SJSA1 (cell line): ENCODE results near the gene BANP. TPM values are rescaled to one million over a fixed set of nuclear protein-coding genes. Genes with fewer than 3 reads are reported as not detected.
"Not testable (repeated sequence)": the region's sequence is repeated elsewhere in the genome, so short reads cannot be mapped to it uniquely, and the experiment has no call there.

Experiments used
- DNase-seq, 2 experiments: peaks; one replicate each; pipeline ENCODE4 v3.0.0-alpha.2; 2015 to 2020; ENCODE audit warnings: low spot score in 2 of 2, low read depth in 1 of 2
- H3K27ac ChIP-seq: fragments of 250-450 bp; sonication (Bioruptor Pico); 2 replicates; pipeline ENCODE4 v1.5.1; 2020; ENCODE audit warnings: mild to moderate bottlenecking, moderate library complexity
- H3K27me3 ChIP-seq: fragments of 250-450 bp; sonication (Bioruptor Pico); replicated peaks from 2 replicates; pipeline ENCODE4 v1.5.1; 2020; ENCODE audit warnings: mild to moderate bottlenecking, moderate library complexity
- H3K36me3 ChIP-seq: fragments of 250-450 bp; sonication (Bioruptor Pico); 2 replicates; pipeline ENCODE4 v1.5.1; 2020; ENCODE audit warnings: mild to moderate bottlenecking
- H3K4me1 ChIP-seq: fragments of 250-450 bp; sonication (Bioruptor Pico); replicated peaks from 2 replicates; pipeline ENCODE4 v1.6.1; 2021; ENCODE audit warnings: mild to moderate bottlenecking
- H3K4me3 ChIP-seq: fragments of 250-450 bp; sonication (Bioruptor Pico); 2 replicates; pipeline ENCODE4 v1.5.1; 2020; ENCODE audit warnings: mild to moderate bottlenecking
- H3K9me3 ChIP-seq: fragments of 250-450 bp; sonication (Bioruptor Pico); replicated peaks from 2 replicates; pipeline ENCODE4 v1.5.1; 2020; ENCODE audit warnings: mild to moderate bottlenecking
- total RNA-seq: library from RNA; depleted of rRNA; stranded (reverse); fragments of >200 nt; shearing (Covaris generic); gene quantifications from 2 replicates; pipeline ENCODE4 v1.2.3, GENCODE V29; 2014; rRNA removed

Gene BANP, protein sequence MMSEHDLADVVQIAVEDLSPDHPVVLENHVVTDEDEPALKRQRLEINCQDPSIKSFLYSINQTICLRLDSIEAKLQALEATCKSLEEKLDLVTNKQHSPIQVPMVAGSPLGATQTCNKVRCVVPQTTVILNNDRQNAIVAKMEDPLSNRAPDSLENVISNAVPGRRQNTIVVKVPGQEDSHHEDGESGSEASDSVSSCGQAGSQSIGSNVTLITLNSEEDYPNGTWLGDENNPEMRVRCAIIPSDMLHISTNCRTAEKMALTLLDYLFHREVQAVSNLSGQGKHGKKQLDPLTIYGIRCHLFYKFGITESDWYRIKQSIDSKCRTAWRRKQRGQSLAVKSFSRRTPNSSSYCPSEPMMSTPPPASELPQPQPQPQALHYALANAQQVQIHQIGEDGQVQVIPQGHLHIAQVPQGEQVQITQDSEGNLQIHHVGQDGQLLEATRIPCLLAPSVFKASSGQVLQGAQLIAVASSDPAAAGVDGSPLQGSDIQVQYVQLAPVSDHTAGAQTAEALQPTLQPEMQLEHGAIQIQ
- 12.8 and 21.7 TPM in 2 replicates for total RNA-seq

DNA sequence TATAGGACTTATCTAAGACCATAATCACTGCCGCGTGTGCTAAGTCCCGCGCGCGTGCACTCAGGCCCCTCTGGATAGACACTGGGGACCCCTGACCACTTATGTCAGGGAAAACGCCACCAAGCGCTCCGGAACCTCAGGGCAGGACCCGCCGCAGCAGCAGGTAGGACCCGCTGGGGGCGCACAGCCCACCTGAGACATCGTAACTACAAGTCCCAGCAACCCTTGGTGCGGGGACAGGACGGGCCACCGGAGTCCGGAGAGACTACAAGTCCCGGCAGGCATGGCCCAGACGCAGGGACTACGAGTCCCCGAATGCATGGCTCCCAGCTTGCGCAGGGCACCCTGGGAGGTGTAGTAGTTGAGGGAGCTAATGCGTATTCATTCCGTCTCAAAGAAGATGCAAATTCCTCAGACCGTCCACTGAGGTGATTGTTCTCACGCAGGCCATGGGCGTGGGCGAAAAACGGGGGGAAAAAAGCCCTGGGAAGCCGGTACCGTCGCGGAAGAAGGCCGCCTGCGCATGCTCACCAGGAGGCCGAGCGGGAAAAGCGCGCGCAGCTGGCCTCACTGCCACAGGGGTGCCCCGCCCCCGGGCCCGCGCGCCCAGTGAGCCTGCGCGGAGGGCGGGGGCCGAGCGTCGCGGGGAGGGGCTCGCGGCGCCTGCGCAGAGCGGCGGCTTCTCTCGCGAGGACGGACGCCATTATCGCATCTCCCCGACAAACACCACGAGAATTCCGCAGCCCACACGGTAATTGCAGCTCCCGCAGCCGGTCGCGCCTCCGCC lies at the start of gene BANP:
TSS of gene BANP (plus strand) at position 670 of the 787 bp plus-strand sequence. CDS start 23,682 bp downstream, outside the sequence.
- DNase-seq: peak; percentile 99 to 100
- H3K4me1 ChIP-seq: peaks cover 15% of the 10 kb centered on the region
- H3K27me3 ChIP-seq: no peaks in the 10 kb centered on the region
- peaks cover 5% of the 10 kb centered on the region; the same call in 1 of the 2 replicates for H3K9me3 ChIP-seq
- H3K27ac ChIP-seq: peak within 1 kb of the TSS; percentile 93
- peaks cover 43% of the 10 kb centered on the region for H3K36me3 ChIP-seq
- H3K4me3 ChIP-seq: peak within 1 kb of the TSS; percentile 96

DNA sequence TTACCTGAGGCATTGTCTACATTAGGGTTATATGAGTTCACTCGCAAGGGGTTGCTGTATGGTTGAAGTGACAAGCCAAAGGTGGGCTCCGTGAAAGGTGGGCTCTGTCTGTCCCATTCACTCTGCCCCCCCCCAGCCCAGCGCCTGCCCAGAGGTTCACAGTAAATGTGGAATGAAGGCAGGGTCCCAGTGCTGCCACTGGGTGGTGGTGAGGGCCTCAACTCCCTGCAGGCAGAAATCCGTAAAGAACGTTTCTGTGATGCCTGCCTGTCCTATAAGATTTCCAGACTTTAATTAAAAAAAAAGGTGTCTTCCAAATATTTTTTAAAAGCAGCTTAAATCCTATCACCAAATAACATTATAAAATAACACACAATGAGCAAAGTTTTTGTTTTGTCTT lies 46.3 kb upstream of the BANP start:
- not testable (repeated sequence) for H3K36me3 ChIP-seq, H3K27me3 ChIP-seq, DNase-seq, H3K4me3 ChIP-seq, H3K9me3 ChIP-seq, H3K27ac ChIP-seq
- H3K4me1 ChIP-seq: peaks cover 11% of the 10 kb centered on the region

DNA sequence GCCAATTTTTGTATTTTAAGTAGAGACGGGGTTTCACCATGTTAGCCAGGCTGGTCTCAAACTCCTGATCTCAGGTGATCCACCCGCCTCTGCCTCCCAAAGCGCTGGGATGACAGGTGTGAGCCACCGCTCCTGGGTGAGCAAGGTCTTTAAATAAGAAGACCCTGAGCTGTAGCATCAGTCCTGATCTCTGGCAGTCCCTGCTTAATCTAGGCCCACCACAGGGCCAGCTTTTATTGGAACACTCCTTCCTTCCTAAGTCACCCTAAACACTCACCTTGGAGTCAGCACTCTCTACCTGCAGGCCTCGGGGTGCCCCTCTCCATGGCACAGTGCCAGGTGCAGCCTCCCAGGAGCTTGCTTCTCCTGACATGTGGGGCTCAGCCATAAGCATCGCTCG lies 45.7 kb upstream of the BANP start:
- not testable (repeated sequence) for H3K4me1 ChIP-seq, H3K36me3 ChIP-seq, H3K9me3 ChIP-seq, H3K27ac ChIP-seq, H3K27me3 ChIP-seq, DNase-seq, H3K4me3 ChIP-seq

DNA sequence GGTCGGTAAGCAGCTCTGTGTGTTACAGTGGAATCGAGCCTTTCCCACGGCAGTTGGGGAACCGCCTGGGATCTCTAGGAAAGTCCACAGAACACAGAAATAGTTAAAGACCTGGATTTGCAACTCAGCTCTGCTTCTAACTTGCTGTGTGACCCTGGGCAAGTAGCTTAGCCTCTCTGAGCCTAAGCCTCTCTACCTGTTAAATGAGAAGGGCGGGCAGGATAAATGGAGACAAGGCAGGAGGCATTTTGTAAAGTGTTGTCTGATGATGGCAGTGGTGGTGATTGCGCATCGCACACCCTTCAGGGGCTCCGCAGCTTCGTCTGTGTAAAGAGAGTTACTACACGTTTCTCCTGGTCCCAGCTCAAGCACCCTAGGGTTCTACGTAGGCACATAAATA lies 43.1 kb upstream of the BANP start:
- not testable (repeated sequence) for H3K27me3 ChIP-seq, H3K4me3 ChIP-seq, H3K4me1 ChIP-seq, H3K36me3 ChIP-seq, H3K9me3 ChIP-seq, DNase-seq, H3K27ac ChIP-seq

DNA sequence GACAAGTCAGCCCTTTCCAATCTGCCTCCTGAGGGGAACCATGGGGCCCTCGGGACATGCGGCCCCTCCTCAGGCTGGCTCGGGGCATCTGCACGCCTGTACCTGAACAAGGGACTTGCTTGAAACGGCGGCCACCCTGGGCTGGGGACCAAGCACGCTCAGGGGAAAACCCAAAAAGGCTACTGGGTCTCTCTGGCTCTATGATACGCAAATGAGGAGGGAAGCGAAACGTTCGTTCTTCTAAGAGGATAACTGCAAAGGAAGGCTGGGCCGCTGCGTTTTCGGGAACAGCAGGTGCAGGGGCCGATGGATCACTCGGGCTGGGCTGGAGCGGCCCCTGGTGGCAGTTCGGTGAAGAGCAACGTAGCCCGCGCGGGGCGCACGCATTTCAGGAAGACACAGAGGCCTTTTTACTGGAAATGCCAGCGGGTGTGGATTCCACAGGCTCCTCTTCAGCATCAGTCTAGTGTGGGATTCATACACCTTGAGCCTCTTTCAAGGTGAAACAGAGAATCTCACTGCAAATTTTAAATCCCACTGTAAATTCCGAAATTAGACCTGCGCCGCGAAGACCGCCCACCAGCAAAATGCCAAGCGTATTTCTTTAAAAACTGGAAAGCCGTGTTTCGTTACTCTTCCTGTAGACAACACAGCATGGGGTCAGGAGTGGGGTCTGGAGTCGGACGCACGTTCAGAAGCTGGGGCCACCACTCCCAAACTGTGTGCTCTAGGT lies 41.9 kb upstream of the BANP start:
- H3K9me3 ChIP-seq, H3K4me3 ChIP-seq, H3K27ac ChIP-seq, H3K4me1 ChIP-seq, H3K27me3 ChIP-seq, H3K36me3 ChIP-seq: not testable (repeated sequence)
- DNase-seq: peak; percentile 50 to 66

DNA sequence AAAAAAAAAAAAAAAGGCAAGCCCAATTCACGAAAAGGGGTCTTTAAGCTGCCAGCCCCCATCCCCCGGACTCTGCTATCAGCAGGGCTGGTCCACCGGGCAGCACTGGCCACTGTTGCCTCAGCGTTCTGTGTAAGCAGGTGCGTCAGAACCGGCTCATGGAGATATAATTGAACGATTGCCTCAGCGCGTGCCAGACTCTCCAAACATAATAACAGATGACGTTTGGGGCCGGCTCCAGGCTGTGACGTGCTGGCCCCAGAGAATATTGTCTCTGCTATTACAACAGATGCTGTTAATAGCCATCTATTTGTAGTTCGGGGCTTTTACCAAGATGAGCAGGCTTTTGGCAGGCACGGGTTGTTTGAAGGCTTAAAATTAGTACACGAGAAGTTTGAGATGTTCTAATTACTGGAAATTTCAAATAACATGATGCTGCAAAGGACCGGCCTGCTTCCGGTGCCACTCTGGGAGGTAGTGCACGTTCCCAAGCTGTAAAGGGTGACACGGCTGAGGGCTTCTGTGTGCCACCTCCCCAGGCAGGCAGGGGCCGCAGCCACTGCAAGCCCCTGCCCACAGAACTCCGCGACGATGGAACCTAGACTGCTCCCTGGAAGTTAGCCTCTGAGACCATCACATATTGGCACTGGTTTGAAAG lies 40.0 kb upstream of the BANP start:
- H3K4me3 ChIP-seq, H3K27ac ChIP-seq, H3K9me3 ChIP-seq, H3K36me3 ChIP-seq, H3K27me3 ChIP-seq, H3K4me1 ChIP-seq: not testable (repeated sequence)
- DNase-seq: peak in 1 of 2 experiments; percentile 23

DNA sequence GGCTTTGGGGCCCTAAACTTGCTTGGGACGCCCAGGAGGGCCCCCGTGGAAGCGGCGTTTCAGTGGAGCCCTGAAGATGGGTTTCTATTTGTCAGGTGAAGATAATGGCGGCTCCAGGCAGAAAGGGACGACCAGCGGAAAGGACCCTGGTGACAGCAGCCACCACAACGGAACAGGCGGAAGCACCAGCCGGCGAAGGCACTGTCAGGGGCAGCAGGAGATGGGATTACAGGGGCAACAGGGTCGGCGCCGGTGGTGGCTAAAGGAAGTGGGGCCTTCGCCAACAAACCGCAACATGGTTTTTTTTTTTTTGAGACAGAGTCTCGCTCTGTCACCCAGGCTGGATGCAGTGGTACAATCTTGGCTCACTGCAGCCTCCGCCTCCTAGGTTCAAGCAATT lies 38.5 kb upstream of the BANP start:
- H3K27me3 ChIP-seq, H3K9me3 ChIP-seq, DNase-seq, H3K27ac ChIP-seq, H3K4me3 ChIP-seq, H3K36me3 ChIP-seq, H3K4me1 ChIP-seq: not testable (repeated sequence)

DNA sequence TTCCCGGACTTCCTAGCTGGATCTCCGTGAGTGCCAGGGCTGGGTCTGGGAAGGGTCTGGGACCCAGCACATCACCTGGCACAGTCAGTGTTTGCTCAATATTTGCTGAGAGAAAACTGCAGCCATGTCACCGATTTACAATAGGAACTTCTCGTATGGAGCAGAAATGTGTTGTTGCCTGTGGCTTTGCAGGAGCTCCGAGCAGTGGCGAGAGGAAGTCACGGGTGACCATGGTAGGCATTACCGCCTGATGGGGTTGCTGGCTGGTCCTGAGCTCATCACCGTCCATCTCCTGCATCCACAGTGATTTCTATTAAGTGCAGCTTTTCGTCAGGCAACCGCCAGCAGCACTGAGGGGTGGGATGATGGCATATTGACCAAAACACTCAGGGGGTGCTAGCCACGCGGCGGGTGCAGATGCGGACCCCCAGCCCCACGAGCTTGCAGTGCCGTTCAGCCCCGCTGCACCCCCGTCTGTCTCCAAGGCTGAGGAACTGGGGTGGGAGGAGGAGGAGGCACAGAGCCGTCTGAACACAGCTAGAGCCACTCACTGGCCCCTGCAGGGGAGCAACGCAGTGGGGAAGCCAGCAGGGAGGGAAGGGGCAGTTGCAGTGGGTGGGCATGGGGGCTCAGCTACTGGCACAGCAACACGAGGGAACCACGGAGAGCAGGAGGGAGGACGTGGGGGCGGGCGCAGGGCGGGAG lies 37.1 kb upstream of the BANP start:
- not testable (repeated sequence) for H3K27me3 ChIP-seq, H3K4me1 ChIP-seq, H3K9me3 ChIP-seq, H3K4me3 ChIP-seq, DNase-seq, H3K27ac ChIP-seq, H3K36me3 ChIP-seq

DNA sequence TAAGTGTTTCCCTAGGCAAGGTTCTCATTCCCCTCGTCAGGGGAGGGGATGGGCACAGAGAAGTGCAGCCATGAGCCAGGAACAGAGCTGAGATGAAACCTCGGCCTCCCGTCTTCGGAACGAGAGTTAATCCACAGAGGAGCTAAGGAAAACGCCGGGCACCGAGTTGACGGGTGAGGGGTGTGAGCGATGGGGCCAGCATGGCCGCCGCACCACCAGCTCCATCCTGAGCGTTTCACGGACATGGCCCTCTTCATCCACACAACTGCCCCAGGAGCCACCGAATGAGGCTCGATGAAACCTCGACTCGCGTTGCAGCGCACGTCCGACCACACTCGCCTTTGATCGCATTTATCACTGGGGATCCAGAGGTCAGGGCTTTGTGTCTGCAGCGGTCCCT lies 36.4 kb upstream of the BANP start:
- Histone ChIP-seq H3K36me3 (no peaks in the 10 kb centered on the region), H3K9me3 (no peaks in the 10 kb centered on the region), H3K4me1 (no peaks in the 10 kb centered on the region), H3K27ac (no peak overlapping the region), H3K27me3 (no peaks in the 10 kb centered on the region), H3K4me3 (no peak overlapping the region)
- no peak for DNase-seq

DNA sequence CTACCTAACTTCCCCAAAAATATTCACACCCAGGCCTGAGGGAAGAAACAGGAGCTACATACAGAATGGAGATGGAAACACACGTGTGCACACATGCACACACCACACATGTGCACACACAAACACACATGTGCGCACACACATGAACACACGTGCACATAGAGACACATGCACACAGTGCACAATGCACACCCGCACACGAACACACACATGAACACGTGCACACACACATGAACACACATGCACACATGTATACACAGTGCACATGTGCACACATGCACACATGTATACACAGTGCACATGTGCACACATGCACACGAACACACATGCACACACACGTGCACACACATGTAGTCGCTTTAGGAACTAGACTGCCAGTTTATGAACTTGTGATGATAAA lies 33.7 kb upstream of the BANP start:
- no peaks in the 10 kb centered on the region for H3K27me3 ChIP-seq
- no peak overlapping the region for H3K27ac ChIP-seq
- no peaks in the 10 kb centered on the region for H3K4me1 ChIP-seq

DNA sequence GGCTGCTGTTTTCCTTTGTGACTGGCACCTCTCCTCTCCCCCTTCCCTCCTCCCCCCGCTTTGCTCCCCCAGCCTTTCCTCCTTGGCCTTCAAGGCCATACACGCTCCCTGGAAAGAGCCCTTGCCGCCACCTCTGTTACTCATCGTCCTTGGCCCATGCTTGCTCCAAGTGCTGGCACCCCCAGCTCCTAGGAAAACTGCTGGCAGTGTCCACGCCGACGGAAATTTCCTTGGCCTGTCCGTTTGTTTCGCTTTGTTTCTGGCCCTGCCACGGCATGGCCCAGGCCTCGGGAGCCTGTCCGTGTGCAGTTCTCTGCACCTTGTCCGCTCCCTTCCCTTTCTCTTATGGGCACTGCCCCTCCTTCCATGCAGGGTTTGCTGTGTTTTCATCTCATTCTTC lies 32.9 kb upstream of the BANP start:
- H3K9me3 ChIP-seq: no peaks in the 10 kb centered on the region
- no peak overlapping the region for H3K4me3 ChIP-seq
- H3K27ac ChIP-seq: no peak overlapping the region
- no peaks in the 10 kb centered on the region for H3K4me1 ChIP-seq
- no peaks in the 10 kb centered on the region for H3K36me3 ChIP-seq
- H3K27me3 ChIP-seq: no peaks in the 10 kb centered on the region
- no peak for DNase-seq

More for the DNA sequence above, 33.7 kb upstream of the BANP start:
- no peak for DNase-seq
- Histone ChIP-seq H3K4me3 (no peak overlapping the region), H3K36me3 (no peaks in the 10 kb centered on the region), H3K9me3 (no peaks in the 10 kb centered on the region)

DNA sequence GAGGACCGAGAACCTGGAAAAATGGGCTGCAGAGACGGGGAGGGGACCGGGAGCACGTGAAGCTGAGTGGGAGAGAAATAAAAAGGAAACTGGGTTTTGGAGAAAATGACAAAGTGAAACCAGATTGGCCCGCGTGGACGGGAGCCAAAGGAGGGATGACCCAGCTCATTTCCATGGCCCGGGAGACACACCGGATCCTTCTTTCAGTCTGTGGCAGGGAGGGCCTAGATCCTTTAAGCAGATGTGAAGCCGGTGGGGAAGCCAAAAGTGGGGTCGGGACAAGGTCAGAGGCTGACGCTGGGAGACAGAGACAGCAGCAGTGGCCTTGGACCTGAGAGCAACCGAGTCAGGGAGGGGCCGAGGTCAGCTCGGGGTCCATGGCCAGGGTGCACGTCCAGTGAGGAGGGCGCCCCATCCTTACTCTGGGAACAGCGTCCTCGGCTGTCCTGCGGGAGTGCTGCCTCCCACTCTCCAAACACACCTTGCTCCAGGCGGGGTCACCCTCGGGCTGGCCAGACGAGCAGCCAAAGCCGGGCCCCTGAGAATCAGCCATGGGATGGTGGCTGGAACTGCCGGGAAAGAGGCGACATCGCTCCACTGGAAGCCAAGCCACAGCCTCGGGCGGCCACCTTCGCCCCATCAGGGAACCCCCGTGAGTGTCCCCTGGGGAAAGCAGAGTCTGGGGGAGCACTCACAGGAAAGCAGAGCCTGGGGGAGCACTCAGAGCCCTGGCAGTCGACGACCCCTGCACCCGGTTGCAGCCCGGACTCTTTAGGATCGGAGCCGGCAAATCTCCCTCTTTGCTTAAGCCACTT lies 32.2 kb upstream of the BANP start:
- H3K9me3 ChIP-seq: no peaks in the 10 kb centered on the region
- peaks cover 7% of the 10 kb centered on the region for H3K27me3 ChIP-seq
- no peak overlapping the region for H3K27ac ChIP-seq
- H3K36me3 ChIP-seq: no peaks in the 10 kb centered on the region
- H3K4me3 ChIP-seq: no peak overlapping the region
- no peak for DNase-seq
- H3K4me1 ChIP-seq: no peaks in the 10 kb centered on the region
